Measurements from ENCODE around the gene LGMN.
"Not testable (repeated sequence)": the region's sequence is repeated elsewhere in the genome, so short reads cannot be mapped to it uniquely, and the experiment has no call there.

The LGMN gene

GRCh38 chr14:92748259-92749016, at the start of gene LGMN:
TSS of gene LGMN (minus strand) at chr14:92748627. CDS start at chr14:92732786, 15,841 bp downstream.
- DNase-seq, result peak; percentile 73 to 99 (median 96)

GRCh38 chr14:92794961-92795360, 46.5 kb upstream of the LGMN start:
- no peak for DNase-seq

GRCh38 chr14:92794547-92794941, 46.1 kb upstream of the LGMN start:
- peak in 3 of 58 donors; percentile 25 to 57 (median 32) for DNase-seq

GRCh38 chr14:92793709-92794546, 45.5 kb upstream of the LGMN start, which contains the start of gene GOLGA5:
TSS of gene GOLGA5 (plus strand) at chr14:92794305. CDS start at chr14:92797438, 3,133 bp downstream.
- peak; percentile 79 to 99 (median 98) for DNase-seq

GRCh38 chr14:92792885-92793284, 44.5 kb upstream of the LGMN start:
- no peak for DNase-seq

- DNase-seq, result no peak
Observed at GRCh38 chr14:92789457-92790089, 41.1 kb upstream of the LGMN start.

- no peak for DNase-seq
Observed at GRCh38 chr14:92787554-92787953, 39.1 kb upstream of the LGMN start.

- DNase-seq, result no peak
Observed at GRCh38 chr14:92786427-92786756, 38.0 kb upstream of the LGMN start.

- no peak for DNase-seq
Observed at GRCh38 chr14:92785667-92786426, 37.4 kb upstream of the LGMN start.

GRCh38 chr14:92783813-92784431, 35.5 kb upstream of the LGMN start:
- DNase-seq, result peak in 9 of 58 donors; percentile 2 to 60 (median 11)

GRCh38 chr14:92781350-92781749, 32.9 kb upstream of the LGMN start:
- no peak for DNase-seq

GRCh38 chr14:92780444-92781232, 32.2 kb upstream of the LGMN start:
- DNase-seq, result no peak

GRCh38 chr14:92778868-92779565, 30.6 kb upstream of the LGMN start:
- DNase-seq, result peak in 1 of 58 donors; percentile 3

- not testable (repeated sequence) for DNase-seq
Observed at GRCh38 chr14:92775292-92775691, 26.9 kb upstream of the LGMN start.

- no peak for DNase-seq
Observed at GRCh38 chr14:92774572-92774971, 26.1 kb upstream of the LGMN start.

GRCh38 chr14:92770484-92770883, 22.1 kb upstream of the LGMN start:
- no peak for DNase-seq

GRCh38 chr14:92768795-92769194, 20.4 kb upstream of the LGMN start:
- no peak for DNase-seq

- DNase-seq, result not testable (repeated sequence)
Observed at GRCh38 chr14:92768236-92768635, 19.8 kb upstream of the LGMN start.
